ENCODE measurements around the gene ATP5MK. TPM values are rescaled to one million over a fixed set of nuclear protein-coding genes. Genes with fewer than 3 reads are reported as not detected.
"Not testable (repeated sequence)": the region's sequence is repeated elsewhere in the genome, so short reads cannot be mapped to it uniquely, and the experiment has no call there.

ATP5MK gene
- polyA plus RNA-seq, 1 donor, result 290 TPM

DNA sequence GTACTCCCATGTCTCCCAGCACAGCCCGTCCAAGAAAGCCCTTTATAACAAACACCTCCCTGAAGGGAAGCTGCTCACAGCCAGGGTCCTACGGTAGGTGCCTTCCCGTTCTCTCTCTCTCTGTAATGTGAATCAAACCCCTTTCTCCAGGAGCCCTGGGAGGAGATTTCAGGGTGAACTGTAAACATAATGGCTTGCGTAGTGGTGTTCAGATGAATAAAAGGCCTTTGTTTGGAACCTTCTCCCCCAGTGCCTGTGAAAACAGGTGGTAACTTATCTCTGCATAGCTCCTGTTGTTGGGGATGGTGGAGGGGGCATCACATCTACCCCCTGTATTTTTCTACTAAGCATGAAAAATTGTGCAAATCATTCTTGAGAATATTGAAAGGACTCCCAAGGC, 43.5 kb upstream of the ATP5MK start:
- no peaks in the 10 kb centered on the region for H3K4me1 ChIP-seq (ENCODE audit: control insufficient read depth, insufficient read depth, low read length)
- no CpG with 5 or more reads among the region's 4 CpGs for WGBS (ENCODE audit: insufficient coverage, low lambda C conversion rate)
- no peaks in the 10 kb centered on the region for H3K9me3 ChIP-seq (ENCODE audit: control insufficient read depth, low read depth, low read length)
- peaks cover 90% of the 10 kb centered on the region for H3K36me3 ChIP-seq (ENCODE audit: control insufficient read depth, insufficient read depth, low read length)
- no peak overlapping the region for H3K27ac ChIP-seq (ENCODE audit: low read length)
- no peaks in the 10 kb centered on the region for H3K27me3 ChIP-seq (ENCODE audit: control insufficient read depth, insufficient read depth, low read length)
- no peak overlapping the region for H3K4me3 ChIP-seq (ENCODE audit: low read length)
- DNase-seq, result no peak

DNA sequence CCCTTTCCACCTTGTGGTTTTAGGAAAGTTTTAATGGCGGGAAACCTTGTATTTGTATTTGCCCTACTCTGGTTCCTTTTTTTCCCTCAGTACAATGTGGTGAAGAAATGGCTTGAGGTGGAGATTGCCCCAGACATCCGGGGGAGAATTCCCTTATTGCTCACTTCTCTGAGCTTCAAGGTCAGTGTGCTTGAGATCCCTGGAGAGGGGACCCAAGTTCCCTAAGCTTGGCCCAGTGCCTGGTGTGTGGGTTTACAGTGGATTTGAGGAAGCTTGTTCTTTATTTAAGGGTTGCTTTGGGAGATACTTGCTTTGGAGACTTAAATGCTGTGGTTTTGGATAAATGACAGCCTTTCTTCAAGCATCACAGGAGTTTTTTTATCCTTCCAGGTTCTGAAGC, 37.6 kb upstream of the ATP5MK start:
- Histone ChIP-seq H3K36me3 (ENCODE audit: control insufficient read depth, insufficient read depth, low read length) (peaks cover 71% of the 10 kb centered on the region), H3K27ac (ENCODE audit: low read length) (no peak overlapping the region), H3K27me3 (ENCODE audit: control insufficient read depth, insufficient read depth, low read length) (no peaks in the 10 kb centered on the region), H3K9me3 (ENCODE audit: control insufficient read depth, low read depth, low read length) (no peaks in the 10 kb centered on the region), H3K4me1 (ENCODE audit: control insufficient read depth, insufficient read depth, low read length) (no peaks in the 10 kb centered on the region), H3K4me3 (ENCODE audit: low read length) (no peak overlapping the region)
- DNase-seq, result no peak
- no CpG with 5 or more reads among the region's 2 CpGs for WGBS (ENCODE audit: insufficient coverage, low lambda C conversion rate)

DNA sequence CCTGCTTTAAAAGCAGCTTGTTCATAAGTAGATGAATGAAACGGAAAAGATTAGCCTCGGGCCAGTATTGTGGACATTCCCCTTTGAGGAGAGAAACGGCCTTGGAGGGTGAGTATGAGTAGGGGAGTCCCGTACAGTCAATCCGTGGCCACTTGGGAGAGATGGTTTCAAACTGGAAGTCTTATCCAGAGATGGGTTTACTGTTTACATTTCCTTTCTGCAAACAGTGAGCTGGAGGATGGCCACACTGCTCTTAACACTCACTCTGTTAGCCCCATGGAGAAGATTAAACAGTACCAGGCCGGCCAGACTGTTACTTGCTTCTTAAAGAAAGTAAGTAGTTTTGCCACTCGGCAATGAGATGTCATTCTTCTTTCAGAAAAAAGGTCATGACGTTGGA, 35.6 kb upstream of the ATP5MK start:
- H3K27ac ChIP-seq (ENCODE audit: low read length), result no peak overlapping the region
- H3K4me3 ChIP-seq (ENCODE audit: low read length), result no peak overlapping the region
- no peak for DNase-seq
- no peaks in the 10 kb centered on the region for H3K9me3 ChIP-seq (ENCODE audit: control insufficient read depth, low read depth, low read length)
- no peaks in the 10 kb centered on the region for H3K27me3 ChIP-seq (ENCODE audit: control insufficient read depth, insufficient read depth, low read length)
- 48% methylated on average over 4 of the region's 8 CpGs for WGBS (ENCODE audit: insufficient coverage, low lambda C conversion rate)
- peaks cover 70% of the 10 kb centered on the region for H3K36me3 ChIP-seq (ENCODE audit: control insufficient read depth, insufficient read depth, low read length)
- no peaks in the 10 kb centered on the region for H3K4me1 ChIP-seq (ENCODE audit: control insufficient read depth, insufficient read depth, low read length)

DNA sequence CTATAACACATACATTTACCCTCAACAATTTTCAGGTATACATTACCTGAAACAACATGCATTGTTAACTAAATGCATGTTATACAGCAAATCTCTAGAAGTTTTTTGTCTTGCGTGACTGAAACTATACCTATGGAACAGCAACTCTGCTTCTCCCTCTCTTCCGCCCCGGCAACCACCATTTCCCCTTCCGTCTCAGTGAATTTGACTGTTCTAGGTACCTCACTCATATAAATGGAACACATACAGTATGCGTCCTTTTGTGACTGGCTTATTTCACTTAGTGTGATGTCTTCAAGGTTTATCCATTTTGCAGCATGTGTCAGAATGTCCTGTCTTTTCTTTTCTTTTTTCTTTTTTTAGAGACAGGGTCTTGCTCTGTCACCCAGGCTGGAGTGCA, 33.4 kb upstream of the ATP5MK start:
- DNase-seq, result no peak
- H3K36me3 ChIP-seq (ENCODE audit: control insufficient read depth, insufficient read depth, low read length), result peaks cover 73% of the 10 kb centered on the region
- no peaks in the 10 kb centered on the region for H3K9me3 ChIP-seq (ENCODE audit: control insufficient read depth, low read depth, low read length)
- no peak overlapping the region for H3K4me3 ChIP-seq (ENCODE audit: low read length)
- WGBS (ENCODE audit: insufficient coverage, low lambda C conversion rate), result 86% methylated on average over 1 of the region's 5 CpGs
- H3K27me3 ChIP-seq (ENCODE audit: control insufficient read depth, insufficient read depth, low read length), result no peaks in the 10 kb centered on the region
- H3K27ac ChIP-seq (ENCODE audit: low read length), result no peak overlapping the region
- H3K4me1 ChIP-seq (ENCODE audit: control insufficient read depth, insufficient read depth, low read length), result no peaks in the 10 kb centered on the region

DNA sequence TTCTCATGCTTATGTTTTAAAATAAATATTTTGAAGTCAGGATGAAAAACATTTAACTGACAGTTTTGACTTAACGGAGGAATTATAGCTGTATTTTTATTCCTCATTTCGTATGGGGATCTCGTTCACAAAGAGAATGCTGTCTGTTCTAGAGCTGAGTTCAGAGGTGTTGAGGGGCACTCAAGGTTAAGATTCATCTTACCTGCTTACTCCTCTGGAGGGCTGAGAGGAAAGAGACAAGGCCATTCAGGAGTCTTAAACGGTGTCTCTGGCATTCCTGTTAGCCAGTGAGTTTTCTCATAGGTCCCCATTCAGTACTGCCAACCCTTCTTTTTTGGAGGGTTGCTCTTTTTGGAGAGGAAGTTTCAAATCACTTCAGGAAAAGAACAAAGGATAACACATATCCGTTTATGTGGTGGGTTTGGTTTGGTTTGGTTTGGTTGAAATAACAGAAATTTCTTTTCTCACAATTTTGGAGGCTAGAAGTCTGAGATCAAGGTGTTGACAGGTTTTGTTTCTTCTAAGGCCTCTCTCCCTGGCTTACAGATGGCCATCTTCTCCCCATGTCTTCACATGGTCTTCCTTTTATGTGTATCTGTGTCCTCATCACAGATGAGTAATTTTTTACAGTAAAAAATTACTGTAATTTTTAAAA, 32.8 kb upstream of the ATP5MK start:
- Histone ChIP-seq H3K4me3 (ENCODE audit: low read length) (no peak overlapping the region), H3K27ac (ENCODE audit: low read length) (no peak overlapping the region), H3K4me1 (ENCODE audit: control insufficient read depth, insufficient read depth, low read length) (no peaks in the 10 kb centered on the region), H3K27me3 (ENCODE audit: control insufficient read depth, insufficient read depth, low read length) (no peaks in the 10 kb centered on the region), H3K9me3 (ENCODE audit: control insufficient read depth, low read depth, low read length) (no peaks in the 10 kb centered on the region), H3K36me3 (ENCODE audit: control insufficient read depth, insufficient read depth, low read length) (peaks cover 73% of the 10 kb centered on the region)
- no peak for DNase-seq
- WGBS (ENCODE audit: insufficient coverage, low lambda C conversion rate), result 92% methylated on average over 2 of the region's 5 CpGs

DNA sequence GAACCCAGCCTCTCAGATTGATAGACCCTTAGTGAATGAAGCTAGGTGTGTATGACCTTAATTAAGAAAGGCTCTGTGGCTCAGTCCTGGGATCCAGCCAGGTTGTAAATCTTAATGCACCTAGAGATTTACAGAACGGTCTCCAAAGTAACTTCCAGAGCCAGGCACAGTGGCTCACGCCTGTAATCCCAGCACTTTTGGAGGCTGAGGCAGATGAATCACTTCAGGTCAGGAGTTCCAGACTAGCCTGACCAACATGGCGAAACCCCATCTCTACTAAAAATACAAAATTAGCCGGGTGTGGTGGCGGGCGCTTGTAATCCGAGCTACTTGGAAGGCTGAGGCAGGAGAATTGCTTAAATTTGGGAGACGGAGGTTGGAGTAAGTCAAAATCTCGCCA, 31.6 kb upstream of the ATP5MK start:
- no peaks in the 10 kb centered on the region for H3K27me3 ChIP-seq (ENCODE audit: control insufficient read depth, insufficient read depth, low read length)
- no peak for DNase-seq
- no peaks in the 10 kb centered on the region for H3K4me1 ChIP-seq (ENCODE audit: control insufficient read depth, insufficient read depth, low read length)
- peaks cover 73% of the 10 kb centered on the region for H3K36me3 ChIP-seq (ENCODE audit: control insufficient read depth, insufficient read depth, low read length)
- H3K9me3 ChIP-seq (ENCODE audit: control insufficient read depth, low read depth, low read length), result no peaks in the 10 kb centered on the region
- 100% methylated on average over 4 of the region's 9 CpGs for WGBS (ENCODE audit: insufficient coverage, low lambda C conversion rate)
- no peak overlapping the region for H3K27ac ChIP-seq (ENCODE audit: low read length)
- no peak overlapping the region for H3K4me3 ChIP-seq (ENCODE audit: low read length)

DNA sequence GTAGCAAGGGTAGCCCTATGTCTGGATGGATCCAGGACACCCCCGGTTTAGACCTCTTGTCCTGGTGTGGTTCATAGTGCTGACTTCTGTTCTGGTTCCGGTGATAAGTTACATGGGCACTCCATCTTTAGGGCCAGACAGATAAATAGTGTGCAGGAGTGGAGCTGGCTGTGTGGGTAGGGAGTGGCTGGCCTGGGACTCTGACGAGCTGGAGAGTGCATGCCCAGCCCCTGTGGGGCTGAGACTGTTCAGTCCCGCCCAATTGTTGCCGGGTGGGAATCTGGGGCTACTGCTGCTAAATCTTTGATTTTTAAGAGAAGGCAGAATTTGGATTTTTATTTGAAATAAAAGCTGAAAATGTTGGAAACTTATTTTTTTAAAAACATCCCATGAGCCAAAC, 27.5 kb upstream of the ATP5MK start:
- Histone ChIP-seq H3K4me3 (ENCODE audit: low read length) (no peak overlapping the region), H3K27ac (ENCODE audit: low read length) (no peak overlapping the region), H3K27me3 (ENCODE audit: control insufficient read depth, insufficient read depth, low read length) (no peaks in the 10 kb centered on the region), H3K36me3 (ENCODE audit: control insufficient read depth, insufficient read depth, low read length) (peaks cover 84% of the 10 kb centered on the region), H3K4me1 (ENCODE audit: control insufficient read depth, insufficient read depth, low read length) (no peaks in the 10 kb centered on the region), H3K9me3 (ENCODE audit: control insufficient read depth, low read depth, low read length) (no peaks in the 10 kb centered on the region)
- no peak for DNase-seq
- WGBS (ENCODE audit: insufficient coverage, low lambda C conversion rate), result no CpG with 5 or more reads among the region's 5 CpGs

DNA sequence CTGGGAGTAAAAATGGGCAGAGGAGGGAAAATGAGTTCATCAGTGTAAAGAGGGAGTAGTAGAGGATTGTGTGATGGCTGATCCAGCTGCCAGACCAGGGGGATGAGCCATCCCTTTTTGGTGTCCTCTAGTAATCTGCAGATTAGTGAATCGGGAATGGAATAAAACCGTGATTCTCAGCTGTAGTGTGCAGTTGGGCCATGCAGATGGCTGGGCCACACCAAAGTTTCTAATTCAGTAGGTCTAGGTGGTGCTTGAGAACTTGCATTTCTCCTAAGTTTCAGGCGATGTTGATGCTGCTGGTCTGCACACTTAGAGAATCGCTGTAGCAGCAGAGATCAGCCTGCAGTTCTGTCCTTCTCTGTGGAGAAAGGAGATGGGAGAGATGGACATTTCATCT, 22.8 kb upstream of the ATP5MK start:
- Histone ChIP-seq H3K4me3 (ENCODE audit: low read length) (no peak overlapping the region), H3K27me3 (ENCODE audit: control insufficient read depth, insufficient read depth, low read length) (no peaks in the 10 kb centered on the region), H3K27ac (ENCODE audit: low read length) (no peak overlapping the region), H3K9me3 (ENCODE audit: control insufficient read depth, low read depth, low read length) (no peaks in the 10 kb centered on the region), H3K36me3 (ENCODE audit: control insufficient read depth, insufficient read depth, low read length) (peaks cover 85% of the 10 kb centered on the region), H3K4me1 (ENCODE audit: control insufficient read depth, insufficient read depth, low read length) (peaks cover 3% of the 10 kb centered on the region)
- WGBS (ENCODE audit: insufficient coverage, low lambda C conversion rate), result no CpG with 5 or more reads among the region's 4 CpGs
- DNase-seq, result no peak

DNA sequence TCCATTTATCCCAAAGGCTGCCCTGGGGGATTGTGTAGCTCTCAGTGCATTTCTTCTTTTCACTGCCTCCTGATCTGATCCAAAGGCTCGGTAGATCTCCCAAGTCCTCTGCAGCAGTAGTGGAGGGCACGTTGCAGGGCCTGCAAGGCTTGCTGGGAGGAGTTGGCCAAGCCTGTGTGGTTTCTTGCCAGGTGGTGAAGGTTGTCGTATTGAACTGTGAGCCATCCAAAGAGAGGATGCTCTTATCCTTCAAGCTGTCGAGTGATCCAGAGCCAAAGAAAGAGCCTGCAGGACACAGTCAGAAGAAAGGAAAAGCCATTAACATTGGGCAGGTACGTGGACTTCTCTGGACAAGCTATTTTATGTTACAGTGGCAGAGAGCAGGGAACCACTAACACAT, 21.3 kb upstream of the ATP5MK start:
- DNase-seq, result no peak
- Histone ChIP-seq H3K27ac (ENCODE audit: low read length) (no peak overlapping the region), H3K36me3 (ENCODE audit: control insufficient read depth, insufficient read depth, low read length) (peaks cover 85% of the 10 kb centered on the region), H3K27me3 (ENCODE audit: control insufficient read depth, insufficient read depth, low read length) (no peaks in the 10 kb centered on the region), H3K9me3 (ENCODE audit: control insufficient read depth, low read depth, low read length) (no peaks in the 10 kb centered on the region), H3K4me1 (ENCODE audit: control insufficient read depth, insufficient read depth, low read length) (peaks cover 6% of the 10 kb centered on the region), H3K4me3 (ENCODE audit: low read length) (no peak overlapping the region)
- no CpG with 5 or more reads among the region's 5 CpGs for WGBS (ENCODE audit: insufficient coverage, low lambda C conversion rate)

DNA sequence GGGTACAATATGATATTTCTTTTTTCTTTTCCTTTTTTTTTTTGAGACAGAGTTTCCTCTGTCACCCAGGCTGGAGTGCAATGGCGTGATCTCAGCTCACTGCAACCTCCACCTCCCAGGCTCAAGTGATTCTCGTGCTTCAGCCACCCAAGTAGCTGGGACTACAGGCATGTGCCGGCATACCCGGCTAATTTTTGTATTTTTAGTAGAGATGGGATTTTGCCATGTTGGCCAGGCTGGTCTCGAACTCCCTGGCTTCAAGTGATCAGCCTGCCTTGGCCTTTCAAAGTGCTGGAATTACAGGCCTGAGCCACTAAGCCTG, 20.8 kb upstream of the ATP5MK start:
- not testable (repeated sequence) for H3K27me3 ChIP-seq (ENCODE audit: control insufficient read depth, insufficient read depth, low read length); DNase-seq; H3K4me1 ChIP-seq (ENCODE audit: control insufficient read depth, insufficient read depth, low read length); H3K27ac ChIP-seq (ENCODE audit: low read length); H3K4me3 ChIP-seq (ENCODE audit: low read length); H3K9me3 ChIP-seq (ENCODE audit: control insufficient read depth, low read depth, low read length)
- WGBS (ENCODE audit: insufficient coverage, low lambda C conversion rate), result no CpG with 5 or more reads among the region's 5 CpGs
- H3K36me3 ChIP-seq (ENCODE audit: control insufficient read depth, insufficient read depth, low read length), result peaks cover 85% of the 10 kb centered on the region

DNA sequence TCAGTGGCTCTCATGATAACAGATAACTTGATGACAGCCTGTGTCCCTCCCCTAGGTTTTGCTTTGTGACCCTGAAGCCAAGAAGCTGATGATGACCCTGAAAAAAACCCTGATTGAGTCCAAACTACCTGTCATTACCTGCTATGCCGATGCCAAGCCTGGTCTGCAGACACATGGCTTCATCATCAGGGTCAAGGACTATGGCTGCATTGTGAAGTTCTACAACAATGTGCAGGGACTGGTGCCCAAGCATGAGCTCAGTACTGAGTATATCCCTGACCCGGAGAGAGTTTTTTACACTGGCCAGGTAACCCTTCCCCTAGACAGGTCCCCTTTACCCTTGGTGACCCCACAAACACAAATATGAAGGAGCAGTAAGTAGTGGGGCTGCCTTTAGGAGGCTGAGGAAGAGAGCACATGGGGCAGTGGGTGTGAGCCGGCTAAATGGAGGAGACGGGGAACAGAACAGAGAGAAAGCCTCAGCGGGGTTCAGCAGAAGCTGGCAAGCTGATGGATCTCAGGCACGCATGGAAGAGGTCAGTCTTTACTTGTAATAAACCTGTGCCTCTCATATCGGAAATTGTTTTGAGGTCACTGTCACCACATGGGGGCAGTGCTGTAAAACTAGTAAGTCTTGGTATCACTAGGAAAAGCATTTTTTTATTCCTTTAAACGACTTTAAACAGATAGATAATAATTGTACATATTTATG, 20.3 kb upstream of the ATP5MK start:
- peaks cover 6% of the 10 kb centered on the region for H3K4me1 ChIP-seq (ENCODE audit: control insufficient read depth, insufficient read depth, low read length)
- H3K36me3 ChIP-seq (ENCODE audit: control insufficient read depth, insufficient read depth, low read length), result peaks cover 87% of the 10 kb centered on the region
- no peak overlapping the region for H3K27ac ChIP-seq (ENCODE audit: low read length)
- no peak overlapping the region for H3K4me3 ChIP-seq (ENCODE audit: low read length)
- peak; percentile 48 to 53 for DNase-seq
- WGBS (ENCODE audit: insufficient coverage, low lambda C conversion rate), result 39% methylated on average over 3 of the region's 8 CpGs
- H3K9me3 ChIP-seq (ENCODE audit: control insufficient read depth, low read depth, low read length), result no peaks in the 10 kb centered on the region
- no peaks in the 10 kb centered on the region for H3K27me3 ChIP-seq (ENCODE audit: control insufficient read depth, insufficient read depth, low read length)

Measured in large intestine (tissue), 3 donors.